Keratinocyte (primary cell): ENCODE measurements around the gene NUAK1.

Experiments
- EZH2 ChIP-seq: IDR thresholded peaks from one replicate; pipeline ENCODE4 v1.6.1; 2012; ENCODE audit warnings: inconsistent platforms, mild to moderate bottlenecking, low read length, moderate library complexity
- TF ChIP-seq, protein P1 (sequence below), 3 experiments: IDR thresholded peaks in 1 of 3; conservative IDR thresholded peaks in 1 of 3; optimal IDR thresholded peaks in 1 of 3; 2 replicates in 2 of 3; 3 replicates in 1 of 3; pipeline versions ENCODE3 to v1.5.1; 2011; ENCODE audit warnings: low read length in 3 of 3, mild to moderate bottlenecking in 3 of 3, moderate library complexity in 2 of 3, control low read depth in 1 of 3, inconsistent platforms in 1 of 3; ENCODE audit not compliant: insufficient read depth in 2 of 3; ENCODE audit errors: extremely low read depth in 1 of 3

DNA sequence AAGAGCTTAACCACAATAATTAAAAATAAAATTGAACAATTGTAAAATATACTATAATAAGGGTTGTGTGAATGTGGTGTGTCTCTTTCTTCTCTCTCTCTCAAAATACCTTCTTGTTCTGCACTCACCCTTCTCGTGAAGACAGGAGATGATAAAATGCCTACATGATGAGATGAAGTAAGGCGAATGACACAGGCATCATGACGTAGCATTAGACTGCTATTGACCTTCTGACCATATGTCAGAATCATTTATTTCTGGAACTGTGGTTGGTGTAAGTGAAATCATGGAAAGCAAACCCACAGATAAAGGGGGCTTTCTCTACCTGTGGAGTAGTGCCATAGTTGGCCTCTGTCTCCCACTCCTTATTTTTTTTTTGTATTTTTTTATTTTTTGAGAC lies 37.8 kb upstream of the NUAK1 start:
- TF ChIP-seq, protein P1, sequence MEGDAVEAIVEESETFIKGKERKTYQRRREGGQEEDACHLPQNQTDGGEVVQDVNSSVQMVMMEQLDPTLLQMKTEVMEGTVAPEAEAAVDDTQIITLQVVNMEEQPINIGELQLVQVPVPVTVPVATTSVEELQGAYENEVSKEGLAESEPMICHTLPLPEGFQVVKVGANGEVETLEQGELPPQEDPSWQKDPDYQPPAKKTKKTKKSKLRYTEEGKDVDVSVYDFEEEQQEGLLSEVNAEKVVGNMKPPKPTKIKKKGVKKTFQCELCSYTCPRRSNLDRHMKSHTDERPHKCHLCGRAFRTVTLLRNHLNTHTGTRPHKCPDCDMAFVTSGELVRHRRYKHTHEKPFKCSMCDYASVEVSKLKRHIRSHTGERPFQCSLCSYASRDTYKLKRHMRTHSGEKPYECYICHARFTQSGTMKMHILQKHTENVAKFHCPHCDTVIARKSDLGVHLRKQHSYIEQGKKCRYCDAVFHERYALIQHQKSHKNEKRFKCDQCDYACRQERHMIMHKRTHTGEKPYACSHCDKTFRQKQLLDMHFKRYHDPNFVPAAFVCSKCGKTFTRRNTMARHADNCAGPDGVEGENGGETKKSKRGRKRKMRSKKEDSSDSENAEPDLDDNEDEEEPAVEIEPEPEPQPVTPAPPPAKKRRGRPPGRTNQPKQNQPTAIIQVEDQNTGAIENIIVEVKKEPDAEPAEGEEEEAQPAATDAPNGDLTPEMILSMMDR (optimal IDR thresholded peaks at IDR 0.05 in 1 of 3, IDR thresholded peaks at IDR 0.05 in 1 of 3, conservative IDR thresholded peaks at IDR 0.05 in 1 of 3; ENCODE audit: extremely low read depth in 1 of 3, insufficient read depth in 2 of 3, low read length in 3 of 3) = no peak
- no peak for TF ChIP-seq EZH2
